GM18511 (cell line): Measurements from ENCODE around the gene MFNG.

Source experiments
- ATAC-seq: cut with Tn5 transposase; IDR thresholded peaks from one replicate; pipeline ENCODE4 v1.9.1; 2021; ENCODE audit warnings: mild to moderate bottlenecking, moderate library complexity; ENCODE audit not compliant: unreplicated experiment

MFNG gene

GRCh38 chr22:37427711-37428635 is 58.2 kb downstream of the MFNG start:
- ATAC-seq = no peak

GRCh38 chr22:37427135-37427710 is 59.0 kb downstream of the MFNG start, which contains the start of gene ELFN2:
ELFN2 (minus strand) TSS chr22:37427479; CDS start chr22:37375534, 51,945 bp downstream.
- ATAC-seq = no peak

GRCh38 chr22:37426706-37427134 is 59.5 kb downstream of the MFNG start:
- ATAC-seq = no peak

GRCh38 chr22:37425800-37426705 is 60.1 kb downstream of the MFNG start:
- ATAC-seq = no peak

GRCh38 chr22:37425369-37425768 is 60.8 kb downstream of the MFNG start:
- ATAC-seq = no peak

- ATAC-seq = no peak
Observed at GRCh38 chr22:37423283-37423682, 62.9 kb downstream of the MFNG start.

GRCh38 chr22:37421468-37421877 is 64.7 kb downstream of the MFNG start:
- ATAC-seq = no peak

- ATAC-seq = no peak
Observed at GRCh38 chr22:37420686-37421467, 65.3 kb downstream of the MFNG start.

GRCh38 chr22:37419969-37420685 is 66.1 kb downstream of the MFNG start:
- ATAC-seq = no peak

GRCh38 chr22:37419370-37419968 is 66.7 kb downstream of the MFNG start:
- ATAC-seq = no peak
